Activated T-helper 1 cell treated with Interleukin-2 at 50 U/mL for 16 hours (primary cell): ENCODE data around the gene FLT1.

Source experiments
- DNase-seq: peaks from one replicate; pipeline ENCODE4 v3.0.0-alpha.2; 2020; ENCODE audit warnings: low read depth

Gene FLT1, protein sequence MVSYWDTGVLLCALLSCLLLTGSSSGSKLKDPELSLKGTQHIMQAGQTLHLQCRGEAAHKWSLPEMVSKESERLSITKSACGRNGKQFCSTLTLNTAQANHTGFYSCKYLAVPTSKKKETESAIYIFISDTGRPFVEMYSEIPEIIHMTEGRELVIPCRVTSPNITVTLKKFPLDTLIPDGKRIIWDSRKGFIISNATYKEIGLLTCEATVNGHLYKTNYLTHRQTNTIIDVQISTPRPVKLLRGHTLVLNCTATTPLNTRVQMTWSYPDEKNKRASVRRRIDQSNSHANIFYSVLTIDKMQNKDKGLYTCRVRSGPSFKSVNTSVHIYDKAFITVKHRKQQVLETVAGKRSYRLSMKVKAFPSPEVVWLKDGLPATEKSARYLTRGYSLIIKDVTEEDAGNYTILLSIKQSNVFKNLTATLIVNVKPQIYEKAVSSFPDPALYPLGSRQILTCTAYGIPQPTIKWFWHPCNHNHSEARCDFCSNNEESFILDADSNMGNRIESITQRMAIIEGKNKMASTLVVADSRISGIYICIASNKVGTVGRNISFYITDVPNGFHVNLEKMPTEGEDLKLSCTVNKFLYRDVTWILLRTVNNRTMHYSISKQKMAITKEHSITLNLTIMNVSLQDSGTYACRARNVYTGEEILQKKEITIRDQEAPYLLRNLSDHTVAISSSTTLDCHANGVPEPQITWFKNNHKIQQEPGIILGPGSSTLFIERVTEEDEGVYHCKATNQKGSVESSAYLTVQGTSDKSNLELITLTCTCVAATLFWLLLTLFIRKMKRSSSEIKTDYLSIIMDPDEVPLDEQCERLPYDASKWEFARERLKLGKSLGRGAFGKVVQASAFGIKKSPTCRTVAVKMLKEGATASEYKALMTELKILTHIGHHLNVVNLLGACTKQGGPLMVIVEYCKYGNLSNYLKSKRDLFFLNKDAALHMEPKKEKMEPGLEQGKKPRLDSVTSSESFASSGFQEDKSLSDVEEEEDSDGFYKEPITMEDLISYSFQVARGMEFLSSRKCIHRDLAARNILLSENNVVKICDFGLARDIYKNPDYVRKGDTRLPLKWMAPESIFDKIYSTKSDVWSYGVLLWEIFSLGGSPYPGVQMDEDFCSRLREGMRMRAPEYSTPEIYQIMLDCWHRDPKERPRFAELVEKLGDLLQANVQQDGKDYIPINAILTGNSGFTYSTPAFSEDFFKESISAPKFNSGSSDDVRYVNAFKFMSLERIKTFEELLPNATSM (N-terminal part only)

DNA sequence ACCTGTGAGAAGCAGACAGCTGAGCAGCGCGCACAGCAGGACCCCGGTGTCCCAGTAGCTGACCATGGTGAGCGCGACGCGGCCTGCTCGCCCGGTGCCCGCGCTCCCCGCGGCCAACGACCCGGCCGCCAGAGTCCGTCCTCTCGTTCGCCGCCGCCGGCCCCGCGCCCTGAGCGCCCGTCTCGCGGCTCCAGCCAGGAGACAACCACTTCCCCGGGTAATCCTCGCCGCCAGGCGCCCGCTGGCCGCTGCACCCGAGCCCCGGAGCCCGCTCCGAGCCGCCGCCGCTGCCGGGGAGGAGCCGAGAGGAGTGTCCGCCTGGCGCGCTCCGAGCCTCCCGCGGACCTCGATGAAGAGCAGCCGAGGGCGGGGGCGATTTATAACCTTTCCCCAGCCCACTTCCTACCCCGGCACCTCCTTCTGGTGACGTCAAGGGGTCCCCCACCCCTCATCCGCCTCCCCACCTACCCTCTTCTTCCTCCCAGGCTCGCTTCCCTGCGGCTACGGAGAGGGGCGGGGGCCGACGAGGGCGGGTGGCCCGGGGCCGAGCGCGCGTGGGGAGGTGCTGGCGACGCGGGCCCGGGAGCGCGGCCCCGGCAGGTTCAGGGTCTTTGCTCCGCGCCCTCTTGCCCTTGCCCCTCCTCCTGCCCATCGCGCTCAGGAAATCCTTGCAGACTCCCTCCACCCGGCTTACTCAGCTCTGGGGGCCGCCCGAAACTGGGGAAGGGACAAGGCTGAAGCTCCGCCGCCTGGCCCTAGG lies at the start of gene FLT1:
FLT1 (minus strand) TSS at position 351 of the 760 bp plus-strand sequence; CDS start at position 66, 285 bp downstream.
- DNase-seq: no peak

DNA sequence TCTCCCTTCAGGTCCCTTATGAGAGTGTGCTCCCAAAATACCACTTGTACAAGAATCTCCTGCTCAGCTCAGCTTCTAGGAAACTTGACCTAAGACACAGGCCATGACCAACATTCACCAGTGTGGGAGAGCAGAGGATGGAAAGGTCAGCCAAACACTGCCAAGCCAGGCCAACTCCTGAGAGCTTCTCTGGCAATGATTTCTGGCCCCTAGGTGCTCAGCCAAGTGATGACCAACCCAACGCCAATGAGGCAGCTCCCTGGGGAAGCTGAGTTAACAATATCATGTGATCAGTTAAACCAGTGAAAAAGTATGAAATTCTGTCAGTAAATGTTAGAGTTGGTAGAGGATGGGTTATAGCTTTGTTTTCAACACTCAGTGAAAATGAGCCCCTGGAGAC lies 49.1 kb upstream of the FLT1 start:
- no peak for DNase-seq

DNA sequence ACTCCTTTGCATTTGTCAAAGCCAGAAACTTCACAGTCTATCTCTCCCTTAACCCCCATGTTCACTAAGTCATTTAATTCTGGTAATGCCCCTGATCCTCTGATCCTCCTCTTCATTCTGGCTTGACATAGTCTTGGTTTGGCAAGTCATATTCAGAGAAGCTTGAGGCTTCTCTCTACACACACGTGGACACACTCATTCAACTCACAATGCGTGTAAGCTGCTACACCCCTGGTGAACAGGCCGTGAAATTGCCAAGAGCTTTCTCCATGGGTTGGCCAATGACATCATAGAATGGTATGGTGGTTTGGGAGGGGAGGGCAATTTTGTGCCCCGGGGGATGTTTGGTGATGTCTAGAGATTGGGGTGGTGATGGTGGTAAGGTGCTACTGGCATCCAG lies 47.9 kb upstream of the FLT1 start:
- no peak for DNase-seq

DNA sequence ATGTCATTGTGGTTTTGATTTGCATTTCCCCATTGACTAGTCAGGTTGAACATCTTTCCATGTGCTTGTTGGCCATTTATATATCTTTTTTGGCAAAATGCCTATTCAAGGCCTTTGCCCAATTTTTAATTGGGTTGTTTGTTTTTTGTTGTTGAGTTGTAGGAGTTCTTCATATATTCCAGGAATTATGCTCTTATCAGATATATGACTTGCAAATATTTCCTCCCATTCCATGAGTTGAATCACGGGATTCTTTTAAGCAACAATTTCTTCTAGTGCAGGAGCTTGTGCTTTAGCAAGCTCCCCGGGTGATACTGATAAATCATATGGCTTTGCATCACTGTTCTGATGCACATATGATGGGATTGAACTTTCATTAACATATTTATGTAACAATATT lies 47.0 kb upstream of the FLT1 start:
- DNase-seq: no peak

DNA sequence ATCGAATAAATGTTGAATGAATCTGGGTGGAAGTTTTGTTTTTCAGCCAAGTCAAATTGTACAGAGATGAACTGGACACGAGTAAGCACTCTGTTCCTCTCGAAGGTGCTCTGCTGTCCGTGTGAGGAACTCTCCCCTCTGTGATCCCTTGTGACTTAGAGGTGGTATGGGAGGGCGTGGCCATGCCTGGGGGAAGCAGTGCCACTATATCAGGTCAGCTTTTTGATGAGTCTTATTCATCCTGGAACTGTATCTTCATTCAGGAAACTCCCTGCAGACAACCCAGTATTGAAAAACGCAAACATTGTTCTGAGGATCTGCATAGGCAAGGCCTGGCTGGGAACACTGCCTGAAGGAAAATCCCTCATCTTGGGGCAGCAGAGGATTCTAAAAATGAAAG lies 45.7 kb upstream of the FLT1 start:
- no peak for DNase-seq

DNA sequence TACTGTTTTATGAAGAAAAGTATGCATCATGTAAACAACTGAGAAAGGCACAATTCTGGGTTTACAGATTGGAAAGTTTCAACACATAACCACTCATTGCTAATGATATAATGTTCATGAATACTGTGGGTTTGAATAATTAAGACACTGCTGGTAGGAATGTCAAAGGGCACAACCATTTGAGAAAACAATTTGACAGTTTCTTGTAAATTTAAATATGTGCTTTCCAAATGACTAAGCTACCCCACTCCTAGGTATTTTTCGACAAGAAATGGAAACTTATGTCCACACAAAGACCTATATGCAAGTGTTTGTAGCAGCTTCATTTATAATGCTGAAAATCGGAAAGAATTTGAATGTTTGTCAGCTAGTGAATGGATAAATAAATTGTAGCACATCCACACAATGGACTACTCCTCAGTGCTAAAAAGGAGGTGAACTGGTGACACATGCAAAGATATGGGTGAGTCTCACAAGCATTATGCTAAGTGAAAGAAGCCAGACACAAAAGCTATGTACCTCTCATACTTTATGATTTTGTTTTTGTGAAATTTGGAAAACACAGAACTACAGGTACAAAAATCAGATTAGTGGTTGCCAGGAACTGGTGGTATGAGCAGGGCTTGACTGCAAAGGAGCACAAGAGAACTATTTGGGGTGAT lies 44.8 kb upstream of the FLT1 start:
- DNase-seq: no peak

DNA sequence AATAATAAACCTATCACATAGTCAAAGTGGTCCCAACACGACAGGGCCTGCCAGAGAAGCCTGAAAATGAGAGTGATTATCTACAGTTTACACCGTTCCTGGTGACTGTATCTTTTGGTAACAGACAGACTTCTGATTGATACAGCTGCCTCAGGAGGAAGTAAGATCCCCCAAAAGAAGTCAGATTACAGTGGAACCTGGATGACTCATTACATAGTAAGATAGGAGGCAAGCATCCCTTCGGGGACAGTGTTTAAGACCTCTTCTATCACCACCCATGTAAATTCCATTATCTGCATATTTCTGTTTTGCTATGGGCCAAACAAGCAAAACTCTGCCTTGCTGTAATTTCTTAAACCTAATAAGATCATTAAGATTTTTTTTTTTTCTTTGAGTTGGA lies 44.0 kb upstream of the FLT1 start:
- DNase-seq: no peak

DNA sequence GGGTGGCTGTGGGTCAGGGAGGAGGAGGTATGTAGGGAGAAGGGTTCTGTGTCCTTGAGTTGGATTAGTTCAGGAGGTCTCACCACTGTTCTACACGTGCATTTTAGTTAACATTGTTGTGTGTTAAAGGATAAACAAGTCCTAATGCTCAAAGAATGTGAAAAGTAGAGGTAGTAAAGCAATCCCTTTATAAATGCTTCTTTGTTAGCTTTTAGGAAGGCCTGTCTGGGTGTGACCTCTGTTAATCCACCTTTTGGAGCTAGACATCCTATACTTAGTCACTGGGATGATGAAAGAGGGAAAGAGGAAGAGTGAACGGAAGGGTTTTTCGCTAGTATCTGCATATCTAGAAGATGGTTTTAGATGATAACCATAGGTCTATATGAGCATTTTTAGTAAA lies 42.2 kb upstream of the FLT1 start:
- DNase-seq: no peak

DNA sequence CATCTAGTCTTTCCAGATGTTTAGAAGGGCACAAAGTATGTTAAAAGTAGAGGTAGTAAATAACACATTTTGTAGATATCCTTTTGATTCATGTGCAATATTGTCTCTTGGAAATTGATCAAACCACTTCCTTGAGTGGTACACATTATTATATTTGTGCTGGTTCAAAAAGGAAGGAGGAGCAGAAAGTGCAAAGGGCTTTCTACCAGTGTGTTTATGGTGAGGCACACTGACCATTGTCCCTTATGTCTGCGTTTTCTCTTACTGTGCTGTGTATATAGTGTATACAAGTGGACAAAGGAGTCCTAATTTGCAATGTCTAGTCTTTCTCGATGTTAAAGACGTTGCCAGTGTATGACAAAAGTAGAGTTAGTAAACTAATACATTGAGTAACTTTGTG lies 41.4 kb upstream of the FLT1 start:
- no peak for DNase-seq

DNA sequence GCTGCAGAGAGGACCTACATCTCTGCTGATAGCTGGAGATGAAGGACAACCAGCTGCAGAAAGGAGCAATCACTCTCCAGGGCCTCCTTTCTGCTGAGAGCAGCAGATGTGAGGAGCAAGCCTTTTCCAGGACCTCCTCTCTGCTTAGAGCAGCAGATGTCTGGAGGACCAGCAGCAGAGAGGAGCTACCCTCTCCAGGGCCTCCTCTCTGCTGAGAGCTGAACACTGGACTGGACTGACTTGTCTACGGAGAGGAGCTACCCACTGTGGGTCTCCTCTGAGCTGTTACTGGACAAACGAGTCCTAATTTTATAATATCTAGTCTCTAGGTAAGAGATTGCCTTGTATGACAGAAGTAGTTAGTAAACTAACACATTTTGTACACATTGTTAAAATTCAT lies 40.8 kb upstream of the FLT1 start:
- no peak for DNase-seq

DNA sequence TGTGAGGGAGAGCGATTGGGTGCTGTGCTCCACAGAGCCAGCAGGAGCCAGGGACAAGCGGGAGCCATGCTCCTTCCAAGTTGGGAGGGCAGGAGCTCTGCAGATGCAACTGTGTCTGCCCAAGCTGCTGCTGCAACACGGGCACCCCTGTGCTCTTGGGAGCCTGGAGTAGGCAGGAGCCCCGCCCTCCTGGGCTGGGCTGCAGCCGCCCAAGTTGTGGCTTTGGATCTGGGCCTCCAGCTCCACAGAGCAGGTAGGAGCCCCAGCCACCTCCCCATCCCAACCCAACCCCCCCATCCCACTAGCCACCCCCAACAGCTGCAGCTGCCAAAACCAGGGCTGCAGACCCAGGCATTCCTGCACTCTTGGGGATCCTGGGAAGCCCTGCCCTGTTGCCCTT lies 39.9 kb upstream of the FLT1 start:
- no peak for DNase-seq

DNA sequence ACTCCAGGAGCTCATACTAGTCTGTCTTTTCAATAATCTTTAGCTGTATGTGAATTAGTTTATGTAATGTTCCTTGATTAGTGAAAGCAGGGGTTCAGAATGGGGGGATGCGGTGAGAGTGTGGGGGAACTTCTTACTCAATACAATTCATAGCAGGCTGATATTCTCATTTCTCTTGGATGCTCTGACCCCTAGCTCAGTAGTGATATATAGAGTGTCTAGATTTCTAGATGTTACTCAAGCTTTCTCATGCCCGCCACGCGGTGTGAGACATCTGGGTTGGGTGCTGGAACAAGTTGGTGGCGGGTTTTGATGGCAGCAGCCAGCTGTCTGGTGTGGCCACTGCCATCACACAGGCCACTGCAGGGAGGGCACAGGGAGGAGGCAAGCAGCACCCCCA lies 39.3 kb upstream of the FLT1 start:
- DNase-seq: no peak

DNA sequence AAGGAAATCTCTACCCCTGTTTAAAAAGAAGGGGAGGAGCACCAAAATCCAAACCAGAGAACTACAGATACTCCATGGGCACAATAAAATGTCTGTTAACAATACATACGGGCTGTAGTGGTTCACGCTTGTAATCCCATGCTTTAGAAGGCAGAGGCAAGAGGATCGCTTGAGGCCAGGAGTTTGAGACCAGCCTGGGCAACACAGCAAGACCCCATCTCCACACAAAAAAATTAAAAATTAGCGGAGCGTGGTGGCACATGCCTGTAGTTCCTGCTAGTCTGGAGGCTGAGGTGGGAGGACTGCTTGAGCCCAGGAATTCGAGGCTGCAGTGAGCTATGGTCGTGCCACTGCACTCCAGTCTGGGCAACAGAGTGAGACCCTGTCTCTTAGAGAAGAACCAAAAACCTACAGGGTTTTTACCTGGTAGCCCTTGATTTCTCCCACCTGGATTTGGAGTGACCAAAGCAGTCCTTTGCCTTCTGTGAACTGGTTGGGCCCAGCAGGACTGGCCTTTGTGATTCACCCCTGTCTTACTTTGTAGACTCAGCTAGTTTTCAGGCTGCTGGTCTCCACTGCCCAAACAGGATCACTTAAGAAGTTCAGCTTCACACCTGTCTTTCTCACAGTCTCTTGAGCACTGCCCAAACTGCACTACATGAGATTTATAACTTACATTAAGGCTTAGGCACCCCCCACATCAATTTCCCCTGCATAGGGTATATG lies 38.7 kb upstream of the FLT1 start:
- no peak for DNase-seq

DNA sequence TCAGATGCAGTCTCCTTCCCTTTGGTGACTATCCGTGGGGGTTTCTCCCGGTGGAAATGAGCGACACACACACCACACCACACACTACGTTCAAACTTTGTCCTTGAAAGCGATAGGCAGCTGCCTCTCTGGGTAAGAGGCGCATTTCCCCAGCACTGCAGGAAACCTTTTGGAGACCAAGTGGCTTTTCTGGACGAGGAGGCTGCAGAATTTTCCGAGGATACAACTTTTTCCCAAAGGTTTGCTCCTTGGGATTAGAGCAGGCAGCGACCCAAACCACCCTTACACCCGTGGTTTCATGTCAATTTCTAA lies 38.2 kb upstream of the FLT1 start:
- DNase-seq: no peak

DNA sequence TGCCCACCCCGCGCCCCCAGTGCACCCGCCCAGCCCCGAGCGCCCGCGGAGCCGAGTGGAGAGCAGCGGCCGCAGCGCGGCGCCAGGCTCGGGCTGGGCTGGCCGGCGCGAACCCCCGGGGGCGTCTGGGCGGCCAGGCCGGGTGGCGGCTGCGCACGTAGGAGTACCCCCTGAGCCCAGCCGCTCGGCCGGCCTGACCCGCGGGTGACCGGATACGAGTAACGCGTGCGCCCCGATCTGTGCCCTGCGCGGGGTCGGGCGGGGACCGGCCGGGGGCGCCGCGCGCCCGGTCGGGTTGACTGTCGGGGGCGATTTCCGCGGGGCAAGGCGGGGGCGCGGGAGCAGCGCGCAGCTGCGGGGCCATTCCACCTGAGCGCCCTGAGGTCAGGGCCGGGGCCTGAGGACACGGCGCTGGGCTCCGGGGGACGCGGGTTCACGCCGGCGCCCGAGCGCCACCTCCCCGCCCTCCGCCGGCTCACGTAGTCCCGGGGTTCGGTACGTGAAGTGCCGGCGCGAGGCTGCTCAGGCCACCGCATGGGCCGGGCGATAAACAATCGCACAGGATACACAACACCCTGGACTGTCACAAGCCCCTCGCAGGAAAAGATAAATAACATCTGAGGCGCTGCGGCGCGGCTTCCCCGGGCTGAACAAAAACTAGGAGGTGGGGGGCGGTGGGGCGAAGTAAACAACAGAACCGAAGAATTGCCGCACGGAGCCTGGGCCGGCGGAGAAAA lies 37.6 kb upstream of the FLT1 start:
- DNase-seq: no peak

DNA sequence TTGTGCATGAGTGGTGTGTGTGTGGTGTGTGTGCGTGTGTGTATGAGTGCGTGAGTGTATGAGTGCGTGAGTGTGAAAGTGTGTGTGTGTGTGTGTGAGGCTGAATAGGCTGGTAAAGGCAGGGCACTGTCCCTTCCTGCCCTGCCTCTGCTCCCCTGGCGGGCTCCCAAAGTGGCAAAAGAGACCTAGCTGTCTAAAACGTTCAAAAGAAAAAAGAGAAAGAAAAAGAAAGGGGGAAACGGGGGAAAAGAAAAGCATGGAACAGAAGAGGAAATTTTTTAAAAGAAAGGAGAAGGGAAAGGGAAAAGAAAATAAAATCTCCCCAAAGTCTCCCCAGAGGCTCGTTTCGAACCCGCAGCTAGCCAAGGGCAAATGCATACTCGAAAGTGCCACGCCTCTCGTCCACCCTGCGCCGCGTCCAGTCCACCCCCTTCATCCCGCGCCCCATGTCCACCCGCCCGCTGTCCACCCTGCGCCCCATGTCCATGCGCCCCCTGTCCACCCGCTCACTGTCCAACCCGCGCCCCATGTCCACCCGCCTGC lies 37.0 kb upstream of the FLT1 start:
- no peak for DNase-seq

DNA sequence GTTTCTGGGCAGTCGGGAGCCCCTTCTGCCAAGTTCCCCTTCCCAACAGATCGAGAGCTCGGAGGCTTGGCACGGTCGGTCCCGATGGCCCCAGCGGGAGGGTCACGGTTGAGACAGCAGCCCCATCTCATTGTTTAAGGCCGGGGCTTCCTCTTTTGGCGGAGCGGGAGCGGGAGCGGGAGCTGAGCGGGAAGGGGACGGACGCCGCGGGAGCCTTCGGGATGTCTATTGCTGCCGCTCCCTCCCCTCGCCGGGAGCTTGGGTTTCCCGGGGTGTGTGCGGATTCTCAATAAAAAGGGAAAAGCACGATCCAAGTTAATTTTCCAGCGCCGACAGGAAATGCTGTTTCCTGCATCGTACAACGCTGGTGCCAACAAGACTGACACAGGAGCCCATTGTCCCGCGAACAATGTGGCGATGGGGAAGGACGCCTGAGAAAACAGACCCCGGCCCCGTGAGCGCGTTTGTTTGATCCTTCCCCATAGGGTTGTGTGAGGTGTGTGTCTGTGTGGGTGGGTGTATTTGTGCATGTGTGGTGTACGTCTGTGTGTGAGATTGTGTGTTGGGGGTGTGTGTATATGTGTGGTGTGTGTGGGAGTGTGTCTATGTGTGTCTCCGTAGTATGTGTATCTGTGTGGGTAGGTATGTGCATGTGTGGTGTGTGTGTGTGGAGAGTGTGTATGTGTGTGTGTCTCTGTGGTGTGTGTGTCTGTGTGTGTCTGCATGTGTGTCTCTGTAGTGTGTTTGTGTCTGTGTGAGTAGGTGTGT lies 36.3 kb upstream of the FLT1 start:
- no peak for DNase-seq

DNA sequence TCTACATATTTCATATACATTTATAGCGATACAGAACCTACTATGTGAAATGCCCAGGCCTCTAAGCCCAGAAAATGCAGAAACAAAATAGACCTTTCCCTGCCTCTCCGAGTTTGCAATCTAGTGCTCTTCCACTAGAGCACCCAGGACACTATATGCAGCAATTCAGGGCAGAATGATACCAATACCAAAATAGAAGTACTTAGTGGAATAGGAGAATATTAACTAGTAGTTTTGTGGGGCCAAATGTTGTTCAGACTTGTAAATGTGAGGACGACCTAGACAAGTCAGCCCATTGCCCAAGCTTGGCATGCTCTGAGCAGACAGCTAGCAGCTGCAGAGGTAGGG lies 35.8 kb upstream of the FLT1 start:
- DNase-seq: no peak

DNA sequence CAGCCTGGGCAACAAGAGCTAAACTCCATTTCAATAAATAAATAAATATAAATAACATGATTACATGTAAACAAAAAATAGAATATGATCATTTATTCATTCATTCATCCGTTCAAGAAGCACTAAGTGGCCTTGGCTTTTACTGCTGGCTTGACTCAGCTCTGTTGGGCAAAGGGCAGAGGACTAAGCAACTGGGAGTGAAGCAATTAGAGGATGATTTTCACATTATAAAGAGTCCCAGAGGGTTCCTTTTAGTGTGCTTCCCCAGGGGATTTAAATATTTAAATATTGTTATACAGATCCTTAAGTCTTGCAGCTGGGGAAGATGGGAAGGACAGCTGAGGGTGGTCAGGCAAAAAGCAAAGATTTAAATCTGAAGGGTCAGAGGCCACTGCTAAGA lies 34.9 kb upstream of the FLT1 start:
- DNase-seq: no peak
